Activated CD4-positive, alpha-beta T cell treated with anti-CD3 and anti-CD28 coated beads for 4 hours (primary cell): Measurements from ENCODE around the gene RIMS1.

Experiments
- DNase-seq, 2 donors: peaks; one replicate each; pipeline ENCODE4 v3.0.0-alpha.2; 2020

Gene RIMS1

DNA sequence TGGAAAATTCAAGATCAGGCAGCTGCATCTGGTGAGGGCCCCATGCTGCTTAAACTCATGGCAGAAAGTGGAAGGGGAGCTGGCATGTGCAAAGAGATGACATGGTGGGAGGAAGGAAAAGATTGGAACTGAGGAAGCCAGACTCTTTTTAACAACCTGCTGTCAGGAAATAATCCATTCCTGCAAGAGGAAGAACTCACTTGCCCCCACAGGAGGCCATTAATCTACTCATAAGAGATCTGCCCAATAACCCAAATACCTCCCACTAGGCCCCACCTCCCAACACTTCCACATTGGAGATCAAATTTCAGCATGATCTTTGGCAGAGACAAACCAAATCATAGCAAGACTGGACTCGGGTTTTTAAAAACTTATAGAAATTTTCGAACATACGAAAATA lies 535.0 kb downstream of the RIMS1 start:
- no peak for DNase-seq

DNA sequence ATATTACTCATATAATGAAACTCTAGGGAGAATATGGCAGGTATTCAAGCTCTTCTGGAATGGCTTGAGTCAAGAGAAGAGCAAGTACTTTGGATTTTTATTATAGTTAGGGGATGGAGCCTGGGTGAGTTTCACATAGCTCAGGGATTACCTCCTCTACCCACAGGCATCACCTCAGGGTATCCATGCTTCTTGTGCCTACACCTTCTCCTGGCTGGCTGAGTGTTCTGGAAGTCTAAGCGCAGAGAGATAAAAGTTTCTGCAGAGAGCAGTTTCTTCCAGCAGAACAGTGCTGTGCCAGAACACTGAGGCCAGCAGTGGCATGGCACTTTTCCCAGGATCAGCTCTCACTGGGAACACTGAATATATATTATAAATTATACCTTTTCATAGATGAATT lies 535.8 kb downstream of the RIMS1 start:
- DNase-seq: no peak

DNA sequence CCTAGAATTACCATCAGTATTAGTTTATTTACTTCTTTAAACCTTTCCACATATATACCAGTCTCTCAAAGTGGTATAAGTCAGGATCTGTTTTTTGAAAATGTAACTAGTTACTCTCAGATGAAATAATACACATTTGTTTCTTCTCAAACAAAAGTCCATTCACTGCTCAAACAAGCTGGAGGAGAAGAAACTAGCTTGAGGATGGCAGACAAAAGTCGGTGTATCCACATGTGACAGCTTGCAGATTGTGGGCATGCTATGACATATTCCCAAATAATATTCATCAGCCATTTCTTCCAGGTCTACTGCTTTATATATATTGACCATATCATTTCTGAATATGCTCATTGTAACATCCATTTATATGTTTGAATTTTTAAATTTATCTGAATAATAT lies 538.1 kb downstream of the RIMS1 start:
- no peak for DNase-seq

DNA sequence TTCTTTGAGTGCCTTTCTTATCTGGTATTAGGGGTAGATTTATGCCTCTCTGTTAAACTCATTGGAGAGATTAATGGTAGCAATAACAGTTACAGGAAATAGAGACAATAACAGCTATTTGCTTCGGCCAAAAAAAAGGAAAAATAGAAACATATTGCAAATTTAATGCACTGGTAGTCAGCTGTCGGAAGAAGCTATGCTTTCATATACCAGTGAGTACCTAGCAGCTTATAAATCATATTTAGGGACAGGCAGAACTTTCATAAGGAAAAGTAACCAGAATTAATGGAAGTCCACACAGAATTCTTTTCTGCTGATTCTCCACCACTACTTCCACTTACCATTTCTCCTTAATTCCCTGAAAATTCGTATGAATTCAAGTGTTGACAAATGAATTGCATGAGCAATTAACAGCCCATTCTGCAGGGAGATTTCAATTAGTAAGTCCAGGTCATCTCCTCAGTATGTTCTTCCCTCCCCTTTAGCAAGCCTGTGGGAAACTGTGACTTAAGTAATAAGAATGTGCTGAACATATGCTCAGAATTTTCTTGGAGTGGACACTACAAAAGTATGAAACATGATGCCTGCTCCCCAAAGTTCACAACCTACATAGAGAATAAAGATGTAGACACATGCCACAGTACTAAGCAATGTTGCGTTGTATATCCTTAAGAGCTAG lies 538.8 kb downstream of the RIMS1 start:
- DNase-seq: no peak

DNA sequence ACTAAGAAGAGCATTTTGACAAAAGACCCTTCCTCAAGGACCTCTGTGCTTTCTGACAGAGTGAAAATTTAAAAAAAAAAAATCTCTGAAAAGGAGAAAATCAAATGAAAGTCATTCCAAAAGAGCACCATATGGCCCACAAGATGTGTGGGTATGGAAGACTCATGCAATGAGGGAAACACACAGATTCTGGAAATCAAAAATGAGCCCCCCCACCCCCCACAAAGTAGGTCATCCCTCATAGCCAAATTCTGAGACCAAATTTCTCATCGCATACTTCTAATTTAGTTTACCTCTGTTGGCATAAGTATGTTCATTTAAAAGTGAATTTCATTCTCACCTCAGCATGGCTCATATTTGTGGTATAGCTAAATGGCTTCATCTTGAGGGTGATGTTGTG lies 554.3 kb downstream of the RIMS1 start:
- no peak for DNase-seq

DNA sequence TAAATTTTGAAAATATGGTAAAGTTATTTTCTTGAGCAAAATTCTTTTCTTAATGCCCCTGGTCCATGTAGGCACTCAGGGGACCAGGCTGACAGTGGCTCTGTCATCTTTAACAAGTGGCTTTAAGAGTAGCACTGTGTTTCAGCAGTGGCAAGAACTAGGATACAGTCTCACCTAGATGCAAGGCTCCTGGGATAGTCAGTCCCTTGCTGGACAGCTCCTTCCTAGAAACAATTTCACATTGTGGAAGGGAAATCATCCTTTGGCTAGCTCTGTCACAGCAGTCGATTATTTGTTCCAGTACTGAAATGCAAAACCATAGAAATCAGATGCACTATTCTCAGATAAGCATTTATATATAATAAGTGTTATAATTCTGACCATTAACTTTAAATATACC lies 560.1 kb downstream of the RIMS1 start:
- no peak for DNase-seq
